GM12864 (cell line): ENCODE measurements around the gene ZIC4.

Source experiments
- DNase-seq: peaks from one replicate; pipeline ENCODE4 v3.0.0-alpha.2; 2011; ENCODE audit warnings: low read depth
- H3K4me3 ChIP-seq: 2 replicates; pipeline ENCODE4 v1.5.1; 2011; ENCODE audit warnings: mild to moderate bottlenecking, low read depth, low read length, control low read depth
- CTCF ChIP-seq: IDR thresholded peaks from 2 replicates; pipeline ENCODE4 v1.5.1; 2011; ENCODE audit warnings: low read depth, mild to moderate bottlenecking, moderate library complexity, low read length, control low read depth, inconsistent platforms; ENCODE audit errors: missing control alignments

Gene ZIC4

DNA sequence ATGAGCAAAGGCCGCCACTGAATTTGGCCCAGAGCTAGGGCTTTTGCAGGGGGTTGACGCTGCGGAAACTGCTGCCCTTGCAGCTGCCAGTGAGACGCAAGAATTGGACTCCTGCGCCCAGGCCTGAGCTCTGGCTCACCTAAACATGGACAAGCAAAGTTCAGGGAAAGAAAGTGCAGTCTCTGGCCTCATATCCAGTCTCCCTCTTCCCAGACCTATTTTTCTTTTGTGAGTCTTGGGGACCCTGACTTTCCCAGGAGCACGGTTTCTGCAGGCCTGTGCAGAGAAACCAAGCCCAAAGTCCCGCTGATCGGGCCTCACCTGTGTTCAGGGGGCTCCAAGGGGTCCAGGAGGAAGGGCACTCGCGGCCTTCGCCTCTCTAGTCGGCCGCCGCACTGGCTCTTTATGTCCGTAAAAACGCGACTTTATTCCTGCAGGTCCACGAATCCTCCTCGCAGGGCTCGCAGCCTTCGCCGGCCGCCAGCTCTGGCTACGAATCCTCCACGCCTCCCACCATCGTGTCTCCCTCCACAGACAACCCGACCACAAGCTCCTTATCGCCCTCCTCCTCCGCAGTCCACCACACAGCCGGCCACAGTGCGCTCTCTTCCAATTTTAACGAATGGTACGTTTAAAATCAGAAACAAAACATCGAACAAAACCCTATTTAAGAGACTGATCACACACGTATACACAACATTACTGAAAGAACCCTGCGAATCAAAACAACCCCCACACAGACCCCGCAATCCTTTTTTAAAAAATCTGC lies 6.8 kb upstream of the ZIC4 start:
- no peak for TF ChIP-seq CTCF
- no peak overlapping the region for H3K4me3 ChIP-seq
- DNase-seq: no peak

GRCh38 chr3:147412261-147412916 lies 6.0 kb upstream of the ZIC4 start:
- no peak for DNase-seq
- no peak overlapping the region for H3K4me3 ChIP-seq
- TF ChIP-seq CTCF: no peak

DNA sequence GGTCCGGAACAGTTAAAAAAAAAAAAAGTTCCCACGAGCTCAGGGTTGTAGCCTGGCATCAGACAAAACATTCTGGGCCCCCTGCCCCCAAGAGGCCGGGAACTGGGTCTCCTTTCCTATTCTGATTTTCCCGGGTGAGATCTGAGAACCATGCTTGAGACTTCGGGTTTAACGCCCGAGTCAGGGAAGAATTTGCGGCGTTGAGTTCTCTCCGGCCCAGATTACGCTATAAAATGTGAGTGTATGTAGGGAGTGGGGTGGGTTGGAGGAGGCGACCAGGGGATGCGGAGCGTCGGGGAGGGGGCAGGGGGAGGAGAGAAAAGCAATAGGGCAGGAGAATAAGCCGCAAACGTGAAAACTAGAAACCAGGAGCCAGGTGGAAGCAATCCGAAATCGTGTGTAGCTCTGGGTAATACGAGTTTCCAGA lies 5.5 kb upstream of the ZIC4 start:
- DNase-seq: no peak
- no peak overlapping the region for H3K4me3 ChIP-seq
- TF ChIP-seq CTCF: no peak

DNA sequence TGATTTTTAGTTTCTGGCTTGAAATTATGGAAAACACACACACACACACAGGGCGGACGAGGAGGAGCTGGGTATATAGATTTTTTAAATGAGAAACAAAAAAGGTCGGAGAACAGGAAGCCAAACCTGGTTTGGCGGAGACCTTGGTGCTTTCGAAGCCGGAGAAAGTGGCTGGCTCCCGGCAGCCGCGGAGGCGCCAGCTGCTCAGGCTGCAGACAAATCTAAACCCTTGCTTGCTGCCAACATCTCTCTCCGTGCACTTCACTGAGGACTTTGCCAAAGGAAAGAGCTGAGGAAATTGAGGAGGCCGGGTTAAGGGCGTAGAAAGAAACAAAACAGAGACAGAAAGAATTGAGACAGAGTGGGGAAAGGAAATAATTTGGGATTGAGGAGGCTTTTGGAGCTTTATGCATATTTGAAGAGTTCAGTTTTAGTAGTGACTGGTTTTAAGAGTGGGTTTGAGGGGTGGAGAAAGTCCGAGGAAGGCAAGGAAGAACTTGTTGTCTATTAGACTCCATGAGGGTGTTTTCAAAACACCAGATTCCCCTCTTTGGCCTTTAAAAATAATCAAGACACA lies 5.0 kb upstream of the ZIC4 start:
- no peak for DNase-seq
- TF ChIP-seq CTCF: no peak
- H3K4me3 ChIP-seq: no peak overlapping the region; the same call in 1 of the 2 replicates

GRCh38 chr3:147410526-147411237 lies 4.3 kb upstream of the ZIC4 start:
- no peak for TF ChIP-seq CTCF
- no peak for DNase-seq
- peak overlapping the region; percentile 23 for H3K4me3 ChIP-seq

DNA sequence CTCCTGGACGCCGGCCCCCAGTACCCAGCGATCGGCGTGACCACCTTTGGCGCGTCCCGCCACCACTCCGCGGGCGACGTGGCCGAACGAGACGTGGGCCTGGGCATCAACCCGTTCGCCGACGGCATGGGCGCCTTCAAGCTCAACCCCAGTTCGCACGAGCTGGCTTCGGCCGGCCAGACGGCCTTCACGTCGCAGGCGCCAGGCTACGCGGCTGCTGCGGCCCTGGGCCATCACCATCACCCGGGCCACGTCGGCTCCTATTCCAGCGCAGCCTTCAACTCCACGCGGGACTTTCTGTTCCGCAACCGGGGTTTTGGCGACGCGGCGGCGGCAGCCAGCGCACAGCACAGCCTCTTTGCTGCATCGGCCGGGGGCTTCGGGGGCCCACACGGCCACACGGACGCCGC lies 3.8 kb upstream of the ZIC4 start:
- no peak for DNase-seq
- H3K4me3 ChIP-seq: no peak overlapping the region
- TF ChIP-seq CTCF: no peak
